ENCODE results near the gene AHRR.

GRCh38 chr5:395921-396530, 74.5 kb downstream of the AHRR start:
- TF ChIP-seq CTCF (IDR thresholded peaks at IDR 0.05) (no peak), POLR2A (IDR thresholded peaks at IDR 0.05) (no peak)
